Heart right ventricle (tissue), 16 donors: Measurements from ENCODE around the gene DGKI. TPM values are rescaled to one million over a fixed set of nuclear protein-coding genes. Genes with fewer than 3 reads are reported as not detected.

ENCODE experiments used
- ATAC-seq, 8 donors: fragments of 200-7000 bp; cut with Tn5 transposase; one replicate each; pipeline ENCODE4 v1.9.1; 2020; ENCODE audit warnings: mild to moderate bottlenecking in 8 of 8, moderate library complexity in 8 of 8, moderate number of reproducible peaks in 1 of 8
- DNase-seq, 2 donors: peaks; one replicate each; pipeline ENCODE4 v3.0.0-alpha.2; 2020
- H3K27ac ChIP-seq, 10 donors: fragments of 200-600 bp; sonication (generic) in 2 of 10; one replicate each; pipeline versions ENCODE4 v1.5.0 to v1.8.0; 2020 to 2022; ENCODE audit warnings: mild to moderate bottlenecking in 3 of 10
- H3K27me3 ChIP-seq, 7 donors: fragments of 200-600 bp; one replicate each; pipeline ENCODE4 v1.8.0; 2021 to 2022; ENCODE audit warnings: mild to moderate bottlenecking in 2 of 7
- H3K36me3 ChIP-seq, 9 donors: fragments of 200-600 bp; sonication (generic) in 1 of 9; one replicate each; pipeline versions ENCODE4 v1.5.0 to v1.8.0; 2020 to 2022; ENCODE audit warnings: mild to moderate bottlenecking in 2 of 9
- H3K4me1 ChIP-seq, 9 donors: fragments of 200-600 bp; sonication (generic) in 1 of 9; one replicate each; pipeline versions ENCODE4 v1.5.0 to v1.8.0; 2020 to 2022; ENCODE audit warnings: mild to moderate bottlenecking in 4 of 9
- H3K4me3 ChIP-seq, 10 donors: fragments of 200-600 bp; sonication (generic) in 2 of 10; one replicate each; pipeline versions ENCODE4 v1.5.0 to v1.8.0; 2020 to 2022; ENCODE audit warnings: mild to moderate bottlenecking in 7 of 10, moderate library complexity in 2 of 10
- H3K9me3 ChIP-seq, 11 donors: fragments of 200-600 bp in 10 of 11; sonication (generic) in 2 of 11; one replicate each; pipeline versions ENCODE4 v1.5.0 to v1.8.0; 2013 to 2022; ENCODE audit warnings: mild to moderate bottlenecking in 2 of 11, control low read depth in 1 of 11, moderate library complexity in 1 of 11
- CTCF ChIP-seq, 9 donors: fragments of 200-600 bp; sonication (generic) in 2 of 9; IDR thresholded peaks; one replicate each; pipeline versions ENCODE4 v1.5.0 to v1.8.0; 2021 to 2022; ENCODE audit warnings: antibody characterized with exemption in 9 of 9, mild to moderate bottlenecking in 5 of 9, moderate library complexity in 1 of 9
- WGBS, 2 donors: extraction: QIAGEN DNeasy Blood & Tissue Kit; methylation state at CpG; one replicate each; pipeline ENCODE4 v1.1.7; 2013; ENCODE audit warnings: inconsistent platforms in 1 of 2; 5-methylcytosine and 5-hydroxymethylcytosine counted together
- intact Hi-C, 10 donors: fragments of 100-400 bp; cut with DNase I; formaldehyde crosslinking; loops; one replicate each; pipeline versions ENCODE4 v1.11.1 to v1.14.2; 2022
- polyA plus RNA-seq, 2 donors: library from polyadenylated mRNA; stranded (reverse); fragments of 200-250 nt; gene quantifications; one replicate each; pipeline ENCODE4 v1.2.3, GENCODE V29; 2013
- total RNA-seq, 10 donors: library from RNA; stranded (reverse); fragmentation: NEBNext Ultra II Directional in 3 of 10; extraction: Animal tissue kit (Norgen Biotek cat#: 25700) in 3 of 10; gene quantifications; one replicate each; pipeline versions ENCODE4 v1.2.1 to v1.2.4, GENCODE V29; 2021 to 2023
- donor health status: Arrhythmogenic right ventricular cardiomyopathy.
- donor health status: ischemic (EF 13 %, LVEDD 7.1; RV severe dilation, severe dysfunction).
- donor health status: healthy with polysubstance abuse.
- donor health status: DM: no; HTN: yes; CAD: no.
- donor health status: DM: no; HTN: no; CAD: no.
- donor health status: ischemic (EF 25% LVEDD 6.9; RV normal size, moderate dysfunction).
- donor health status: ischemic (EF 25% LVEDD 5.7; RV mildly dilated, moderate dysfunction).
- donor health status: healthy.
- donor health status: DM: yes; HTN: yes; CAD: no.
- donor health status: Ischemic cardiomyopathy.
- donor health status: ischemic (EF 35%, LVEDD 5.7; RV mildly dilated, moderate dysfunction).
- donor health status: nonischemic (EF 11% LVEDD 7.7; RV severe dilation, severe dysfunction).
- donor health status: DM: yes; HTN: yes; CAD: no.
- donor health status: PGD.
- donor health status: ischemic (EF 29% LVEDD 5.4; RV normal size, mild dysfunction).
- donor health status: nonischemic (EF 23%, LVEDD 6.1; RV moderate dilation, normal function).

DGKI gene
- total and polyA plus RNA-seq, 12 donors, result 0.16 to 2.6 (median 1.2) TPM

GRCh38 chr7:137471128-137471527 lies 375.6 kb downstream of the DGKI start:
- no peak overlapping the region for H3K27ac ChIP-seq
- H3K27me3 ChIP-seq, result peaks cover 0 to 4% (median 0%) of the 10 kb centered on the region in 7 donors
- H3K4me3 ChIP-seq, result no peak overlapping the region
- no peak for TF ChIP-seq CTCF (IDR thresholded peaks at IDR 0.05)
- H3K36me3 ChIP-seq, result no peaks in the 10 kb centered on the region
- H3K9me3 ChIP-seq, result no peaks in the 10 kb centered on the region
- DNase-seq (no peak), ATAC-seq (no peak)
- WGBS, 2 donors, result 76 to 78% methylated on average over 3 of the region's 3 CpGs
- intact Hi-C loops, result no loop called here
- peaks cover 0 to 9% (median 0%) of the 10 kb centered on the region in 9 donors for H3K4me1 ChIP-seq

GRCh38 chr7:137469858-137470257 lies 376.9 kb downstream of the DGKI start:
- DNase-seq (no peak), ATAC-seq (no peak)
- intact Hi-C loops, result no loop called here
- no peak for TF ChIP-seq CTCF (IDR thresholded peaks at IDR 0.05)
- WGBS, 2 donors, result 49 to 53% methylated on average over 6 of the region's 6 CpGs
- no peak overlapping the region for H3K27ac ChIP-seq
- no peaks in the 10 kb centered on the region for H3K9me3 ChIP-seq
- H3K27me3 ChIP-seq, result peaks cover 0 to 4% (median 0%) of the 10 kb centered on the region in 7 donors
- H3K36me3 ChIP-seq, result no peaks in the 10 kb centered on the region
- H3K4me3 ChIP-seq, result no peak overlapping the region
- peaks cover 0 to 9% (median 0%) of the 10 kb centered on the region in 9 donors for H3K4me1 ChIP-seq

GRCh38 chr7:137469191-137469811 lies 377.5 kb downstream of the DGKI start:
- DNase-seq (no peak), ATAC-seq (peak in 2 of 8 donors; percentile 52 to 59)
- Histone ChIP-seq H3K4me3 (no peak overlapping the region), H3K27ac (no peak overlapping the region), H3K27me3 (peaks cover 0 to 4% (median 0%) of the 10 kb centered on the region in 7 donors), H3K9me3 (no peaks in the 10 kb centered on the region), H3K36me3 (no peaks in the 10 kb centered on the region), H3K4me1 (peaks cover 0 to 9% (median 0%) of the 10 kb centered on the region in 9 donors)
- TF ChIP-seq CTCF (IDR thresholded peaks at IDR 0.05), result no peak
- intact Hi-C loops, result no loop called here
- 53 to 59% methylated on average over 5 of the region's 5 CpGs for WGBS, 2 donors

GRCh38 chr7:137462847-137463246 lies 383.9 kb downstream of the DGKI start:
- H3K27ac ChIP-seq, result peak overlapping the region in 2 of 10 donors; percentile 19 to 53
- H3K4me1 ChIP-seq, result peaks cover 0 to 9% (median 0%) of the 10 kb centered on the region in 9 donors
- DNase-seq, result no peak
- H3K4me3 ChIP-seq, result no peak overlapping the region
- H3K9me3 ChIP-seq, result no peaks in the 10 kb centered on the region
- no peak for ATAC-seq
- H3K36me3 ChIP-seq, result no peaks in the 10 kb centered on the region
- TF ChIP-seq CTCF (IDR thresholded peaks at IDR 0.05), result no peak
- whole genome bisulfite sequencing, 2 donors, result 87 to 94% methylated on average over 5 of the region's 5 CpGs
- intact Hi-C loops, result no loop called here
- H3K27me3 ChIP-seq, result peaks cover 0 to 4% (median 0%) of the 10 kb centered on the region in 7 donors
